ENCODE data around the gene ZC3H15.
"Not testable (repeated sequence)": the region's sequence is repeated elsewhere in the genome, so short reads cannot be mapped to it uniquely, and the experiment has no call there.

ZC3H15 gene

DNA sequence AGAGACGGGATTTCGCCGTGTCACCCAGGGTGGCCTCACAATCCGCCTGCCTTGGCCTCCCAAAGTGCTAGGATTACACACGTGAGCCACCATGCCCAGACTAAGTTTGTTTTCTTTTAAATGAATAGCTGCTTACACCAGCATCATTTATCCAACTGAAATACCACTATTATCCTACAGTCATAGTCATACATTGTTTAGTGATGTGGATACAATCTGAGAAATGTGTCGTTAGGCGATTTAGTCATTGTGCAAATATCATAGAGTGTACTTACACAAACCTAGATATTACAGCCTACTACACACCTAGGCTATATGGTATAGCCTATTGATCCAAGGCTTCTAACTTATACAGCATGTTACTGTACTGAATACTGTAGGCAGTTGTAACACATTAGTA is 10.3 kb downstream of the ZC3H15 start:
- DNase-seq = no peak

DNA sequence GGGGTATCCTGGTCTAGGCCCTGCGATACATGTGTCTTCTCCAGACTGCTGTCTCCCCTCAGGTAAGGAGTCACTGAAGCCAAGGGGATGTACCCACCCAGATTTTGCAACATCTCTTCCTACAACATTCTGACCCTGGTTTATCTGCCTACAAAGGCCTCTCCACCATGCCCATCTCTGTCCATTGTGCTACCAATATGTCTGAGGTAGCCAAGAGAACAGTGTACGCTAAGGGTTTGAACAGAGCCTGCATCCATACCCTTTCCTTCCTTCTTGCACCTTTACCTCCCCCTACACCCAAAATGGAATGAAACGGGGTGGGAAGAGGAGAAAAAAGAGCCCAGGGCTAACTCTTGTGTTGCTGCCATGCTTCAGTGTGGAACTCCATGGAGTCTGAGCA is 11.9 kb downstream of the ZC3H15 start:
- no peak for DNase-seq

DNA sequence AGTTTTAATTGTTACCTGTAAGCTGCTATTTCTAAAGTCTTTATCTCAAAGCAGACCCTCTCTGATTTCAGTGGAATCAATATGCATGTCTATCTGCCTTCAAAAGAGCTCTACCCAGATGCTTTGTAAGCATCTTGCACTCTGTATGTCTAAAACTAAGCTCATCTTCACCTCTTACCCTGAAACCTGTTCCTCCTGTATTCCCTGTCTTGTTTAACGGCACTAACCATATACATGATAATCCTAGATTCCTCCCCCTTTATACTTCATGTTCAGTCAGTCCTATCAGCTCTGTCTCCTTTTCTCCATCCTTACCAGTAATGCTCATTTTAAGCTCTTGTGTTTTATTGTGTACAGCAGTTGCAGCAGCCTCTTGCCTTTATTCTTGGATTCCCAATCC is 12.8 kb downstream of the ZC3H15 start:
- DNase-seq = no peak

DNA sequence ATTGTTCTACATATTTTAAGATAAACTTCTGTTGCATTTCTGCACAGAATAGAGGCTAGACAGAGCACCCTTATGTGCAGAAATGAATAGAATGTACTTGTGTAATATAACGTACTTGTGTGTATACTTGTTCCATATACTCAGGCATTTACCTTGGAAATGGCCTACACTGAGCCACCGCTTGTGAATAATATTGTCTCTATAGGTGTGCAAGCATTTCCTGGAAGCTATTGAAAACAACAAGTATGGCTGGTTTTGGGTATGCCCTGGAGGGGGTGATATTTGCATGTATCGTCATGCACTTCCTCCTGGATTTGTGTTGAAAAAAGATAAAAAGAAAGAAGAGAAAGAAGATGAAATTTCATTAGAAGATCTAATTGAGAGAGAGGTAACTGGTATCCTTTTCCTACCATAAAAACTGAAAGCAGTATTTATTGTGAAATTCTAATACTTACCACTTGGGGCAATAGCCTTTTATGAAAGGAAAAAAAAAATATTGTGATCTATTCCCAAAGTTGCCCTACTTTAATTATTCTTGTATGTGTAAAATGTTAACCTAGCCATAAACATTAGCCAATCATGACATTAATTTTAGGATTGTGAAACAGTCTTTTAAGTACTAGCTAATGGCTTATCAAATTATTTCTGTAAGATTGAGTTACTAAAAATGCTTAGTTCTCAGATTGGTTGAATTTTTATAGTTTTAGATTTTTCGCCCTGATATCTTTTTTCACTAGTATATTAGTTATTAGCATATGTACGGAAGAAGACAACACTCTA is 18.0 kb downstream of the ZC3H15 start:
- peak; percentile 30 for DNase-seq

DNA sequence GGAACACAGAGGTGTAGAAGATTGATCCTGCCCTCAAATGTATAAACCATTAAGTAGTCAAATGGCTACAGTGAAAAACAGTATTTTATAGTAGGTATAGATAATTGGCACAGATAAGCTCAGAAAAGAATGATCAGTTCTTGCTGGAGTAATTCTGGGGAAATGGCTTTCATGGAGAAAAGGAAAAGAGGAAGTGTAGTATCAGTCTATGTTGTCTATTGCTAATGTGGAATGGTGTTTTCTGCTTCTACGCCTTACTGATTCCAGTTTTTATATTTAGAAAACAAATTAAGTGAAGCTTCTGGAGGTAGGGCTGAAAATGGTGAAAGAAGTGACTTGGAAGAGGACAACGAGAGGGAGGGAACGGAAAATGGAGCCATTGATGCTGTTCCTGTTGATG is 22.2 kb downstream of the ZC3H15 start:
- no peak for DNase-seq

DNA sequence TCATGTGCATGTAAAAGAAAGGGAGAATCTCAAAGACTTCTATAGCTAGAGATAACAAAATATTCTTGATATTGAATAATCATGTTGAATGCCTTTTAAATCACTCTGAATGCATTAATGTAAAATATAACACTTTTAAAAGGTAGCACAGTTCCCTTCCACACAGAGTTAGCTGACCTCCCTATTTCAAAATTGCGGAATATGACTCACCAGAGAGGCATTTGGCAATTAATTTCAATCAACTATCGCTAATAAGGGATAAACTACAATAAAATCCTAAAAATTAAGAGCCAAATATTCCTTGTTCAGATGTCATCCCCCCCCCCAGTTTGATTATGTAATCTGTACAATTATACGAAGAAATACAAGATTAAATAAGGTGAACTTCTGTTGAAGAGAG is 29.3 kb downstream of the ZC3H15 start:
- peak; percentile 27 for DNase-seq

DNA sequence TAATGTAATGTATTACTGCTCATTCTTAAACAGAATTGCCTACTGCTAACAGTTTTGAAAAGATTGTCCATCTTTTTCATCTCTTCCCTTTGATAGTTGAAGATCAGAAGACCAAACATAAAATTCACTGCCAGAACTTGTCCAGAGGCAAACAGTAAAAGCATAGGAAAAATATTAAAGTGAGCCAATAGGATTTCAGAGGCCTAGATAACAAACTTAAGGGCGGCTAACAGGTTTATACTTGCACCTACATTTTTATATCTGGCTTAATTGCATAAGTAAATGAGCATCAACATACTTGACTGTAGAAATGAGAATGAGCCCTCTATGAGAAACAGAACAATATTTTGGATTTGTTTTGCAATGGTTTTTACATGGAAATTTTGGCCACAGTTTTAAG is 30.3 kb downstream of the ZC3H15 start:
- no peak for DNase-seq

DNA sequence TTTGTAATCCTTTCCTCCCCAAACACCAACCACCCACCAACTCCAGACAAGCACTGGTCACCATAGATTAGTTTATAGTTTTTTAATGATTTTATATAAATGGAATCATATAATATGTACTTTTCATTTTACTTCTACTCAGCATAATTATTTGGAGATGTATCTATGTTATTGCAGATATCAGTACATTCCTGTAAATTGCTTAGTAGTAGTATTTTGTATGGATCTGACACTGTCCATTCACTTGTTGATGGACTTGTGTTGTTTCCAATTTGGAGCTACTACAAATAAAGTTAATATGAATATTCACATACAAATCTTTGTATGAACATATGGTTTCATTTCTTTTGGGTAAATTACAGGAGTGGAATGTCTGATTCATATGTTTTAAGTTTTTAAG is 31.0 kb downstream of the ZC3H15 start:
- DNase-seq = no peak

DNA sequence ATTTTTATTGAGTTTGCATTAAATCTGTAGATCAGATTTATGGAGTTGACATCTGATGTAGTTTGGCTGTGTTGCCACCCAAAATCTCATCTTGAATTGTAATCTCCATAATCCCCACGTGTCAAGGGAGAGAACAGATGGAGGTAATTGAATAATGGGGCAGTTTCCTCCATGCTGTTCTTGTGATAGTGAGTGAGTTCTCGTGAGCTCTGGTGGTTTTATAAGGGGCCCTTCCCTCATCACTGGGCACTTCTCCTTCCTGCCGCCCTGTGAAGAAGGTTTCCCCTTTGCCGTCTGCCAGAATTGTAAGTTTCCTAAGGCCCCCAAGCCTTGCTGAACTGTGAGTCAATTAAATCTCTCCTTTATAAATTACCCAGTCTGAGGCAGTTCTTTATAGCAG is 32.2 kb downstream of the ZC3H15 start:
- DNase-seq = no peak

DNA sequence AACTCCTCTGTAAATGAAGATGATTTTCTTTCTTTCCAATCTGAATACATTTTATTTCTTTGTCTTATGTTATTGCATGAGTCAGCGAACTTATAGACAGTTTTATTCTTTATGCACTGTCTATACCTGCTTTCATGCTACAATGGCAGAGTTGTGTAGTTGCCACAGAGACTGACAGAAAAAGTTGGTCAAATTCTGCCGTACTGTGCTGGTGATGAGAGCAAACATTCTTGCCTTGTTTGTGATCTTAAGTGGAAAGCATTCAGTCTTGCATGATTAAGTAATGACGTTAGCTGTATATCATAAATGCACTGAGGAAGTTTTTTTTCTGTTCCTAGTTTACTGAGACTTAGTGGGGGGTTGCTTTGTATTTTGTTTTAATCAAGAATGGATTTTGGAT is 32.9 kb downstream of the ZC3H15 start:
- peak; percentile 75 for DNase-seq

DNA sequence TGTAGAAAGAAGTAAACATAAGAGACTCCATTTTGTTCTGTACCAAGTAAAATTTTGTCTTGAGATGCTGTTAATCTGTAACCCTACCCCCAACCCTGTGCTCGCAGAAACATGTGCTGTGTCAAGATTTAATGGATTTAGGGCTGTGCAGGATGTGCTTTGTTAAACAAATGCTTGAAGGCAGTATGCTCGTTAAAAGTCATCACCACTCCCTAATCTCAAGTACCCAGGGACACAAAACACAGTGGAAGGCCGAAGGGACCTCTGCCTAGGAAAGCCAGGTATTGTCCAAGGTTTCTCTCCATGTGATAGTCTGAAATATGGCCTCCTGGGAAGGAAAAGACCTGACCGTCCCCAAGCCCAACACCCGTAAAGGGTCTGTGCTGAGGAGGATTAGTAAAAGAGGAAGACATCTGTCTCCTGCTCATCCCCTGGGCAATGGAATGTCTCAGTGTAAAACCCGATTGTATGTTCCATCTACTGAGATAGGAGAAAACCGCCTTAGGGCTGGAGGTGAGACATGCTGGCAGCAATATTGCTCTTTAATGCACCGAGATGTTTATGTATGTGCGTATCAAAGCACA is 35.6 kb downstream of the ZC3H15 start:
- DNase-seq = not testable (repeated sequence)

DNA sequence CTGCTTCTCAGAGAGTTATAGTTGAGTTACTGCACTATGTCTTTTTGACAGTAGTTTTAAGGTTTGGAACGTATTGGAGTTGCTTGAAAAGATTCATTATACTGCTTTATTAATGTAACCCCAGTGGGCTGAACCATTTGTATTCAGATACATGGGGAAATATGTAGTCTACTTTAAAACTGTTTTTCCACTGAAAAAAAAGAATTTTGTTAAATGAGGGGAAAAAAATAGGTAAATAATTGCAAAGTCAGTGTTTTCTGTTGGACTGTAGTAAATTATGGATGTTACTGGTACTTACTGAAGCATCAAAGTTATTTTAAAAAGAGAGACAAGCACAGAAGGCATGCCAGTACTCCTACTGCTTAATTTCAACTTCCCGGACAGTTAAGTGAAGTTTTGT is 36.4 kb downstream of the ZC3H15 start:
- DNase-seq = no peak

DNA sequence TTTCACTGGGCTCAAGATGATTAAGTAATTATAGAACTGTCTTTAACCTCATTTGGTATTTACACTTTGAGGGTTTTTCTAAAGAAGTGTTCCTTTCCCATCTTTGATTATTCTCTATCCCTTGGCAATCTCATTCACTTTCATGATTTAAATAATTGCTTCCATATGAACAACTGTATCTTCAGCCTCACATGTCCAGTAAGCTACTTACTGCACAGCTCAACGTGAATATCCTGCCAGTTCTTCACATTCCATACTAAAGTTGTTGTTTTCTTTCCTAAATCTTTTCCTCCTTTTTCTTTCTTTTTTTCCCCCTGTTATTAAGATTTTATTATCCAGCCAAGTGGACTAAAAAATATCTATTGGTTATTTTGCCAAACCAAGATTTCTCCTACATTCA is 37.7 kb downstream of the ZC3H15 start:
- DNase-seq = peak; percentile 47

DNA sequence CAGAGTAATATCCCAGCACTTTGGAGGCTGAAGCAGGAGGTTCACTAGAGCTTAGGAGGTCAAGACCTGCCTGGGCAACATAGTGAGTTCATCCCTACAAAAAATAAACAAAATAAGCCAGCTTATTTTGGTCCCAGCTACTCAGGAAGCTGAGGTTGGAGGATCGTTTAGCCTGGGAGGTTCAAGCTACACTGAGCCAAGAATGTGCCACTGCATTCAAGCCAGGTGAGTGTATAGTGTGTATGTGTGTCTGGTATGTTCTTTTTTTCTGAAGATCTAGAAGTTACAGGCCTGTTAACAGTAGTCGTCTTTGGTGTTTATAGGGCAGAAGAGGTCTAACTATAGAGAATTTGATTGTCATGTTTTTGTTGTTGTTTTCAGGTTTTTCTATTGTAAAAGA is 40.2 kb downstream of the ZC3H15 start:
- DNase-seq = no peak

DNA sequence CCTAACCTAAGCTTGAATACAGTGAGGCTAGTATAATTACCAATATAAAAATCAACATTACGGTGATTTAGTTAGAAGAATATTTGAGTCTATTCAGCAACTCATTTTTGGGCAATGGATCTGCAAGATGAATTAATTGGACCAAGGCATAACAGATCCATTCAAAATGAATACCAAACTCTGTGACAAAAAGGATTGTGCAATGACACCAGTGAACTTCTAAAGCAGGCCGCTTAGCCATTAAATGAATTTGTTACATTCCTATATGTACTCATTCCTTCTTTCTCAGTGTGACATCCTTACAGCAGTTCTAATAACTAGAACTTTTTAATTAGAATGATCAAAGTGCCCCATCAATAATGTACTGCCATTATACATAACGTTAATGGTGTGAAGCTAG is 44.3 kb downstream of the ZC3H15 start:
- no peak for DNase-seq

DNA sequence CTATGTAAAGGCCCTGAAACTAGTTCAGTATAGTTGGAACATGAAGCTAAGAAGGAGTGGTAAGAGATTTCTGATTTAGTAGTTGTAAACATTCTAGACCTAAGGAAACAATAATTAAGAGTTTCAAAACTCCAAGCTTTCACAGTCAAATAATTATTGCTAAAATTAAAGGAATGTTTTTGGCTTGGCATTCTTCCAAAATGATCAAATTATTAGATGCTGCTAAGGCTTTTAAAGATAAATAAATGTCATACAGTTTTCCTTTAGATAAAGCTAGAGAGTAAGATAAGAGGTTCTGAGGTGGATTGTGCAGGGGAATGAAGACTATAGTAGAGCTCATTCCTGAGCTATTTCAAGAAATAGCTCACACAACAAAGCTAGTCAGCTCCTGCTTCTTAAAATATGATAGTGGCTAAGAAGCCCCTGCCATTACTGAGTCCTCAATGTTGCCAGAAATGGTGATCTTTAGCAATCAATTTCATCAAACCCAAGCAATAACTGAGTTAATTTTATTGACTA is 45.3 kb downstream of the ZC3H15 start:
- no peak for DNase-seq

DNA sequence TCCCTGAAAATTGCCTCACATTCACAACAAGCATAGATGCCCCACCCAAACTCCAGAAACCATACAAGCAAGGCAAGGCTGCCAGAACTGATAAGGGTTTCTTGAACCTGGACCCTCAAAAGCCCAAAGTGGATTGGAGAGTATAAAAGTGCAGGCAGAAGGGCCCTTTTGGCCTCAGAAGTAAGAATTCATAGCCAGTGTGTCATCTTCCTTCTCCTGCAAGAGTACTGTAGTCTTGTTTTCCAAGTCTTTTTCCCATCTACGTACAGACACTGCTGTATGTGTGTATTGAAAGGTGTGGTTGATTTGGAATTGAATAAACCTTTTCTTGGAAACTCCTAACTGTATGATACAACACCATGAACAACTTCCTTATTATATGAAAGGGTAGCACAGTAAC is 46.8 kb downstream of the ZC3H15 start:
- DNase-seq = peak; percentile 48

DNA sequence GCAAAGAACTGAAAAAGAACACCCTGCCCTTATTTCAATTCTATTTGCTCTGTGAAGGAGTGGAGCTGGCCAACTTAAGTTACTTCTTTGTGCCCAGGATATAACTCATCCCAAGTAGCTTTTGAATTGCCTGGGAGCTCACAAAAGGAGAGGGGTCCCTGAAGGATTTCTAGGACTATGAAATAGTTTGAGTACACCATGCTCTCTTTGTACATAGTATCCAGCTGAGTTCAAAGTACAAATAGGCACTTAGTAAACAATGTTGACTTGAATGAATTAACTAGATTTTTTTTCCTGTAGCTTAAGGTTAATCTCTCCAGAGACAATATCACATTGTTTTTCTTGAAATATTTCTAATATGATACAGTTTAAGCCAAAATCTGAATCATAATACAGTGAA is 47.7 kb downstream of the ZC3H15 start:
- DNase-seq = no peak

DNA sequence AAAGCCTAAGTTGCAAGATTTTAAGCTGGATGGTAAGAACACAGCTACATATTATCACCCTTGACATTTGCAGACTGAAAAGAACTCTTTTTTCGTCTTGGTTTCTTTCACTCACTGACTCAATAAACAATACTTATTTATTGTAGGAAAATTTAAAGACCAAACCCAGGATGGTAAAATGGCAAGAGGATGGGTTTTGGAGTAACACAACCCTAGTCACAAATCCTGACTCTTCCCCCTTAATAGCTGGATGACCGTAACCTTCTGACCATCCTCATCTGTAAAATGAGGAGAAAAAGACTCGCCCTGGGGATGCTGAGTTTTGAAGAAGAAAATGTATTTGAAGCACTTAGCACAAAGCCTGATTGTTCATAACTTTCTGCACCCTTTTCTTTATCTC is 48.3 kb downstream of the ZC3H15 start:
- DNase-seq = no peak

DNA sequence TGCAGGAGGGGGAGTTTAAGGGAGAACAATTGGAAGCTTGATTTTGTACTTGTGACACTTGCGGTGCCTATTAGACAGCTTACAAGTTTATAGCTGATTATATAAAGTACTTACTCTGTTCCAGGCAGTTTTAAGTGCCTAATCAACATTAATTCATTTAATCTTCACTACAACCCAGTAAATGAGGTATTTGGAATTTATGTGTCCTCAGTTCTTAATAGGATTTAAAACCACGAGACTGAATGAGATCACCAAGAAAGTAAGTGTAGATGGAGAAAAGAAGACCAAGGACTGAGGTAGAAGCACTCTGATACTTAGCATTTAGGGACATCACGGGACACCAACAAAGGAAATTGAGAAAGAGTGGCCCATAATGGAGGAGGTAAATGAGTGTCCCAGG is 49.8 kb downstream of the ZC3H15 start:
- DNase-seq = no peak

DNA sequence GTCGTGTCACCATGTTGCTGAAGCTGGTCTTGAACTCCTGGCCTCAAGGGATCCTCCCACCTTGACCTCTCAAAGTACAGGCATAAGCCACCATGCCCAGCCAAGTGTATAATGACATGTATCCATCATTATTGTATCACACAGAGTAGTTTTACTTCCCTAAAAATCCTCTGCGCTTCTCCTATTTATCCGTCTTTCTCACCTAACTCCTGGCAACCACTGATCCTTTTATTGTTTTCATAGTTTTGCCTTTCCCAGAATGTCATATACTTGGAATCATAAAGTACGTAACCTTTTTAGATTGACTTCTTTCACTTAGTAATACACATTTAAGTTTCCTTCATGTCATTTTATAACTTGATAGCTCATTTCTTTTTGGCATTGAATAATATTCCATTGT is 51.0 kb downstream of the ZC3H15 start:
- no peak for DNase-seq

DNA sequence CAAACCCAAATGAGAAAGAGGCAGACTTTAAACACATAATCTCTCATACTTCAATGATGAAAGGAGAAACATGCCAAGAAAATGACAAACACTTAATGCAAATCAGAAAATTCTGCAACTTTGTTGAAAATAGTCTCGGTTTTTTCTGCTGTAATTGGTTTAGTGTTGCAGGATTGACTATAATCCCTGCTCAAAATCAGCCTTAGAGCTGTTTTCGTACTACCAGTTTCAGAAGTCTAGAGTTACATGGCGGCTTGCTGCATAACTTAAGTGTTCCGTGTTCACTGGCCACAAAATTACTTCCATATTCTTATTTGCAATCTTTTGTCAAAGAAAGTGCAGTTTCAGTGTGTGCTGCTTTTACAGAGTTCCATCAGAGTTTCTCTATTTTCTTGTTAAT is 54.9 kb downstream of the ZC3H15 start:
- DNase-seq = peak; percentile 79

DNA sequence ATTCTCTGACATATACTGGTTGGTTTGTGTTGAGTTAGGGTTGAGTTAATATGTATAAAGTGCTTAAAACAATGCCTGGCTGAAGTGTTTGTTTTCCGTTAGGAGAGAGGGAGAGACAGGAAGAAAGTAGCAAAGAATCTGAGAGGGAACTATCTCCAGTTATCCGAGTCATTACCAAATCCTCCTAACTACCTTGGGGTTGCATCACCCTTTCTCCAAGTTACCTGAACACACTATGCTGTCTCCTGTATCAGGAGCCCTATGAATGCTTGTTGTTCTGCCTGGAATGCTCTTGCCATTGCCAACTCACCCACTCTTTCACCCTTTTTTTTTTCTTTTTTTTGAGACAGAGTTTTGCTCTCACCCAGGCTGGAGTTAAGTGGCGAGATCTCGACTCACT is 55.9 kb downstream of the ZC3H15 start:
- no peak for DNase-seq

DNA sequence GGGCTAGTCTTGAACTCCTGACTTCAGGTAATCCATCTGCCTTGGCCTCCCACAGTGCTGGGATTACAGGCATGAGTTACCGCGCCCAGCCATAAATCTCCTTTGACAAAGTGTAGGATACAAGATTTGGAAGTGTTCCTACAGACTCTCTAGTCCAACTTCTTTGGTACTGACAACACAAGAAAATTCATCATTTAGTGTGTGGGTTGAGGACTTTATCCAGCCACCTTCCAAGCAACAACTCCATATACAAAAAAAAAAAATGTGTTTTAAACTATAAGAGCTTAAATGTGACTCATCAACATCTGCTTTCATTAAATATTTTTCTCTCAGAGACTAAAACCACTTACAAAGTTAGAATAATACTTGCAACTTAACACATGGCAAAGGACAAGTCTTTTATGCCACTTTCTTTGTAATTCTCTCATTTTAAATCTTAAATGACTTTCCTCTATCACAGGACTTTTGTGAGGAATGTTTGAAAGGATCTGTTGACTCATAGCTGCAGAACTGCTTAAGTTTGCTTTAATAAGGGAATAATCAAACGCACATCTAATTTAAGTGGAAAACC is 57.6 kb downstream of the ZC3H15 start:
- peak; percentile 87 for DNase-seq

Data from fibroblast of skin of right biceps (primary cell).